Measurements from ENCODE around the gene TRIM61. TPM values are rescaled to one million over a fixed set of nuclear protein-coding genes. Genes with fewer than 3 reads are reported as not detected.
A peak's percentile ranks its signal among the peaks of the same experiment; 100 is the strongest.
"Not testable (repeated sequence)": the region's sequence is repeated elsewhere in the genome, so short reads cannot be mapped to it uniquely, and the experiment has no call there.

TRIM61 gene
- total RNA-seq, result 1 to 10 TPM; 1.1 TPM

- Mint-ChIP-seq H3K36me3 (peaks cover 0 to 16% of the 10 kb centered on the region in 2 donors), H3K9me3 (peaks cover 0 to 4% of the 10 kb centered on the region in 2 donors), H3K27ac (peak within 1 kb of the TSS; percentile 60 to 90)
- DNase-seq (ENCODE audit: low spot score in 2 of 2), result peak; percentile 57 to 65
- peak; percentile 90 to 95 for ATAC-seq
Measured at GRCh38 chr4:164977243-164978164, at the start of gene TRIM61. Gene TRIM61, minus strand, starts transcription at chr4:164977657. Its CDS starts 7,655 bp downstream, at chr4:164970002.

GRCh38 chr4:165025782-165026181 lies 48.3 kb upstream of the TRIM61 start:
- ATAC-seq; H3K36me3 Mint-ChIP-seq; H3K9me3 Mint-ChIP-seq; H3K27ac Mint-ChIP-seq; DNase-seq (ENCODE audit: low spot score in 2 of 2): not testable (repeated sequence)

GRCh38 chr4:165019995-165020394 lies 42.5 kb upstream of the TRIM61 start:
- not testable (repeated sequence) for H3K27ac Mint-ChIP-seq; H3K36me3 Mint-ChIP-seq; DNase-seq (ENCODE audit: low spot score in 2 of 2); H3K9me3 Mint-ChIP-seq; ATAC-seq

- DNase-seq (ENCODE audit: low spot score in 2 of 2) (no peak), ATAC-seq (peak; percentile 26 to 73)
- no peak overlapping the region for H3K27ac Mint-ChIP-seq
- H3K9me3 Mint-ChIP-seq, result no peaks in the 10 kb centered on the region
- no peaks in the 10 kb centered on the region for H3K36me3 Mint-ChIP-seq
Measured at GRCh38 chr4:165016971-165017370, 39.5 kb upstream of the TRIM61 start.

- H3K9me3 Mint-ChIP-seq, result no peaks in the 10 kb centered on the region
- no peaks in the 10 kb centered on the region for H3K36me3 Mint-ChIP-seq
- no peak for ATAC-seq
- no peak for DNase-seq (ENCODE audit: low spot score in 2 of 2)
- H3K27ac Mint-ChIP-seq, result no peak overlapping the region
Measured at GRCh38 chr4:165013691-165014090, 36.2 kb upstream of the TRIM61 start.

- no peak overlapping the region for H3K27ac Mint-ChIP-seq
- no peak for DNase-seq (ENCODE audit: low spot score in 2 of 2)
- H3K36me3 Mint-ChIP-seq, result no peaks in the 10 kb centered on the region
- H3K9me3 Mint-ChIP-seq, result no peaks in the 10 kb centered on the region
- ATAC-seq, result no peak
Measured at GRCh38 chr4:165011403-165011802, 33.9 kb upstream of the TRIM61 start.

GRCh38 chr4:165010991-165011390 lies 33.5 kb upstream of the TRIM61 start:
- ATAC-seq (no peak), DNase-seq (ENCODE audit: low spot score in 2 of 2) (no peak)
- Mint-ChIP-seq H3K36me3 (no peaks in the 10 kb centered on the region), H3K9me3 (no peaks in the 10 kb centered on the region), H3K27ac (no peak overlapping the region)

- ATAC-seq (no peak), DNase-seq (ENCODE audit: low spot score in 2 of 2) (no peak)
- Mint-ChIP-seq H3K27ac (no peak overlapping the region), H3K9me3 (no peaks in the 10 kb centered on the region), H3K36me3 (no peaks in the 10 kb centered on the region)
Measured at GRCh38 chr4:165010487-165010886, 33.0 kb upstream of the TRIM61 start.

- Mint-ChIP-seq H3K36me3 (no peaks in the 10 kb centered on the region), H3K27ac (no peak overlapping the region), H3K9me3 (no peaks in the 10 kb centered on the region)
- peak in 1 of 2 donors; percentile 52 for DNase-seq (ENCODE audit: low spot score in 2 of 2)
- ATAC-seq, result peak; percentile 92 to 97
Measured at GRCh38 chr4:165009493-165010227, 32.2 kb upstream of the TRIM61 start.

GRCh38 chr4:165006886-165007285 lies 29.4 kb upstream of the TRIM61 start:
- Mint-ChIP-seq H3K27ac (no peak overlapping the region), H3K9me3 (no peaks in the 10 kb centered on the region), H3K36me3 (no peaks in the 10 kb centered on the region)
- DNase-seq (ENCODE audit: low spot score in 2 of 2) (no peak), ATAC-seq (no peak)

GRCh38 chr4:165006456-165006855 lies 29.0 kb upstream of the TRIM61 start:
- no peak for ATAC-seq
- Mint-ChIP-seq H3K36me3 (no peaks in the 10 kb centered on the region), H3K27ac (no peak overlapping the region), H3K9me3 (no peaks in the 10 kb centered on the region)
- no peak for DNase-seq (ENCODE audit: low spot score in 2 of 2)

- Mint-ChIP-seq H3K36me3 (no peaks in the 10 kb centered on the region), H3K27ac (no peak overlapping the region), H3K9me3 (no peaks in the 10 kb centered on the region)
- ATAC-seq, result no peak
- DNase-seq (ENCODE audit: low spot score in 2 of 2), result no peak
Measured at GRCh38 chr4:165005352-165005925, 28.0 kb upstream of the TRIM61 start.

- not testable (repeated sequence) for H3K9me3 Mint-ChIP-seq; H3K36me3 Mint-ChIP-seq; H3K27ac Mint-ChIP-seq; ATAC-seq; DNase-seq (ENCODE audit: low spot score in 2 of 2)
Measured at GRCh38 chr4:165001957-165002356, 24.5 kb upstream of the TRIM61 start.

GRCh38 chr4:164998526-164999080 lies 21.1 kb upstream of the TRIM61 start:
- not testable (repeated sequence) for H3K9me3 Mint-ChIP-seq; H3K36me3 Mint-ChIP-seq; ATAC-seq; DNase-seq (ENCODE audit: low spot score in 2 of 2); H3K27ac Mint-ChIP-seq

GRCh38 chr4:164997941-164998340 lies 20.5 kb upstream of the TRIM61 start:
- Mint-ChIP-seq H3K27ac (no peak overlapping the region), H3K36me3 (no peaks in the 10 kb centered on the region), H3K9me3 (no peaks in the 10 kb centered on the region)
- no peak for DNase-seq (ENCODE audit: low spot score in 2 of 2)
- ATAC-seq, result no peak

- Mint-ChIP-seq H3K27ac (no peak overlapping the region), H3K36me3 (no peaks in the 10 kb centered on the region)
- DNase-seq (ENCODE audit: low spot score in 2 of 2), result no peak
Measured at GRCh38 chr4:164997324-164997723, 19.9 kb upstream of the TRIM61 start.

GRCh38 chr4:164996123-164996522 lies 18.7 kb upstream of the TRIM61 start:
- not testable (repeated sequence) for H3K36me3 Mint-ChIP-seq; DNase-seq (ENCODE audit: low spot score in 2 of 2); H3K27ac Mint-ChIP-seq; H3K9me3 Mint-ChIP-seq; ATAC-seq

More at GRCh38 chr4:164997324-164997723, 19.9 kb upstream of the TRIM61 start:
- H3K9me3 Mint-ChIP-seq, result no peaks in the 10 kb centered on the region
- ATAC-seq, result no peak

All from activated naive CD4-positive, alpha-beta T cell treated with anti-CD3 and anti-CD28 coated beads, Interleukin-2, amount 50 U/mL, for 72 hours (primary cell).